Esophagus squamous epithelium (tissue), 4 donors: ENCODE data around the gene VAT1L.

Source experiments
- POLR2A ChIP-seq, 4 donors: fragments of 450-650 bp; IDR thresholded peaks; one replicate each; pipeline ENCODE4 v1.6.1; 2017; ENCODE audit warnings: antibody characterized with exemption in 4 of 4, mild to moderate bottlenecking in 4 of 4, moderate library complexity in 3 of 4
- TF ChIP-seq, protein P1 (sequence below), 6 experiments: fragments of 450-650 bp in 4 of 6; fragments of 200-600 bp in 2 of 6; sonication (generic) in 2 of 6; IDR thresholded peaks; one replicate each; pipeline ENCODE4 v1.5.1; 2016 to 2019; ENCODE audit warnings: antibody characterized with exemption in 6 of 6, mild to moderate bottlenecking in 4 of 6, moderate library complexity in 4 of 6

GRCh38 chr16:77956231-77956630 is 167.9 kb downstream of the VAT1L start:
- TF ChIP-seq, protein P1, sequence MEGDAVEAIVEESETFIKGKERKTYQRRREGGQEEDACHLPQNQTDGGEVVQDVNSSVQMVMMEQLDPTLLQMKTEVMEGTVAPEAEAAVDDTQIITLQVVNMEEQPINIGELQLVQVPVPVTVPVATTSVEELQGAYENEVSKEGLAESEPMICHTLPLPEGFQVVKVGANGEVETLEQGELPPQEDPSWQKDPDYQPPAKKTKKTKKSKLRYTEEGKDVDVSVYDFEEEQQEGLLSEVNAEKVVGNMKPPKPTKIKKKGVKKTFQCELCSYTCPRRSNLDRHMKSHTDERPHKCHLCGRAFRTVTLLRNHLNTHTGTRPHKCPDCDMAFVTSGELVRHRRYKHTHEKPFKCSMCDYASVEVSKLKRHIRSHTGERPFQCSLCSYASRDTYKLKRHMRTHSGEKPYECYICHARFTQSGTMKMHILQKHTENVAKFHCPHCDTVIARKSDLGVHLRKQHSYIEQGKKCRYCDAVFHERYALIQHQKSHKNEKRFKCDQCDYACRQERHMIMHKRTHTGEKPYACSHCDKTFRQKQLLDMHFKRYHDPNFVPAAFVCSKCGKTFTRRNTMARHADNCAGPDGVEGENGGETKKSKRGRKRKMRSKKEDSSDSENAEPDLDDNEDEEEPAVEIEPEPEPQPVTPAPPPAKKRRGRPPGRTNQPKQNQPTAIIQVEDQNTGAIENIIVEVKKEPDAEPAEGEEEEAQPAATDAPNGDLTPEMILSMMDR (IDR thresholded peaks at IDR 0.05): no peak
- TF ChIP-seq POLR2A (IDR thresholded peaks at IDR 0.05): no peak
